WTC11 (cell line): Measurements from ENCODE around the gene PHF14. TPM values are rescaled to one million over a fixed set of nuclear protein-coding genes. Genes with fewer than 3 reads are reported as not detected.

Source experiments
- ATAC-seq: fragments of 200-7000 bp; cut with Tn5 transposase; 2 replicates; pipeline ENCODE4 v1.10.0; 2021; ENCODE audit warnings: mild to moderate bottlenecking, moderate library complexity
- CTCF ChIA-PET: fragments of 300-600 bp; sonication (Branson Sonifier 250); formaldehyde crosslinking; loops from one replicate; lab custom pipeline; 2021; ENCODE audit warnings: antibody characterized with exemption; lab: Charles Lee
- POLR2A ChIA-PET: fragments of 350-600 bp; sonication (Branson Sonifier 250); formaldehyde crosslinking; loops from one replicate; lab custom pipeline; 2021; ENCODE audit warnings: antibody characterized with exemption; lab: Charles Lee
- DNase-seq: peaks from one replicate; pipeline ENCODE4 v3.0.0; 2021; ENCODE audit warnings: low spot score
- H3K27ac Mint-ChIP-seq: 2 replicates; pipeline ENCODE4 v1.8.0; 2021; ENCODE audit warnings: mixed read lengths
- H3K27me3 Mint-ChIP-seq: 2 replicates; pipeline ENCODE4 v1.8.0; 2021; ENCODE audit warnings: low read depth, mild to moderate bottlenecking, moderate library complexity, mixed read lengths
- H3K36me3 Mint-ChIP-seq: 2 replicates; pipeline ENCODE4 v1.8.0; 2021; ENCODE audit warnings: mixed read lengths
- H3K4me1 Mint-ChIP-seq: 2 replicates; pipeline ENCODE4 v1.8.0; 2022; ENCODE audit warnings: mixed read lengths
- H3K4me3 Mint-ChIP-seq: 2 replicates; pipeline ENCODE4 v1.8.0; 2021; ENCODE audit warnings: mild to moderate bottlenecking, moderate library complexity, mixed read lengths
- H3K9me3 Mint-ChIP-seq: 2 replicates; pipeline ENCODE4 v1.8.0; 2021; ENCODE audit warnings: mixed read lengths
- CBFB ChIP-seq: sonication (generic); formaldehyde crosslinking; IDR thresholded peaks from 2 replicates; pipeline ENCODE4 v1.8.1; 2022; ENCODE audit warnings: mild to moderate bottlenecking, low read depth, missing genetic modification reagents
- CREM ChIP-seq: sonication (generic); formaldehyde crosslinking; IDR thresholded peaks from 2 replicates; pipeline ENCODE4 v1.8.1; 2022; ENCODE audit warnings: mild to moderate bottlenecking, missing genetic modification reagents, moderate library complexity
- ELF4 ChIP-seq: sonication (generic); formaldehyde crosslinking; IDR thresholded peaks from 2 replicates; pipeline ENCODE4 v1.8.1; 2022; ENCODE audit warnings: low read depth, mild to moderate bottlenecking, moderate library complexity, missing genetic modification reagents
- ESRRA ChIP-seq: sonication (generic); formaldehyde crosslinking; IDR thresholded peaks from 2 replicates; pipeline ENCODE4 v1.8.1; 2022; ENCODE audit warnings: mild to moderate bottlenecking, missing genetic modification reagents, borderline replicate concordance
- IRF2 ChIP-seq: sonication (generic); formaldehyde crosslinking; IDR thresholded peaks from 2 replicates; pipeline ENCODE4 v1.8.0; 2022; ENCODE audit warnings: low read depth, missing genetic modification reagents, borderline replicate concordance
- JAZF1 ChIP-seq: fragments of 250-450 bp; sonication (Bioruptor Pico); IDR thresholded peaks from 2 replicates; pipeline ENCODE4 v1.9.0; 2021; ENCODE audit warnings: moderate library complexity, mild to moderate bottlenecking, inconsistent platforms
- MXD4 ChIP-seq: fragments of 250-450 bp; sonication (Bioruptor Pico); IDR thresholded peaks from 2 replicates; pipeline ENCODE4 v1.8.0; 2021; ENCODE audit warnings: mild to moderate bottlenecking, moderate library complexity, borderline replicate concordance
- NR1H2 ChIP-seq: sonication (generic); formaldehyde crosslinking; IDR thresholded peaks from 2 replicates; pipeline ENCODE4 v1.9.0; 2021; ENCODE audit warnings: mild to moderate bottlenecking, moderate library complexity, missing genetic modification reagents
- RORB ChIP-seq: fragments of 250-450 bp; sonication (Bioruptor Pico); IDR thresholded peaks from 2 replicates; pipeline ENCODE4 v1.9.0; 2021; ENCODE audit warnings: mild to moderate bottlenecking
- ZNF219 ChIP-seq: sonication (generic); formaldehyde crosslinking; IDR thresholded peaks from 2 replicates; pipeline ENCODE4 v1.8.0; 2023; ENCODE audit warnings: missing genetic modification reagents, mild to moderate bottlenecking, borderline replicate concordance
- total RNA-seq: library from RNA; stranded (reverse); gene quantifications from 3 replicates; pipeline ENCODE4 v1.2.3, GENCODE V29; 2021
- TF ChIP-seq, protein P1 (sequence below): sonication (generic); formaldehyde crosslinking; IDR thresholded peaks from 2 replicates; pipeline ENCODE4 v1.8.0; 2022; ENCODE audit warnings: mild to moderate bottlenecking, missing genetic modification reagents
- TF ChIP-seq, protein P2 (sequence below): sonication (generic); formaldehyde crosslinking; IDR thresholded peaks from 2 replicates; pipeline ENCODE4 v1.8.1; 2022; ENCODE audit warnings: low read depth, missing genetic modification reagents, borderline replicate concordance
- TF ChIP-seq, protein P3 (sequence below): fragments of 250-450 bp; sonication (Bioruptor Pico); IDR thresholded peaks from 2 replicates; pipeline ENCODE4 v2.1.2; 2022; ENCODE audit warnings: mild to moderate bottlenecking, moderate library complexity
- TF ChIP-seq, protein P4 (sequence below): sonication (generic); formaldehyde crosslinking; IDR thresholded peaks from 2 replicates; pipeline ENCODE4 v1.8.0; 2022; ENCODE audit warnings: mild to moderate bottlenecking, missing genetic modification reagents
- TF ChIP-seq, protein P5 (sequence below): sonication (generic); formaldehyde crosslinking; IDR thresholded peaks from 2 replicates; pipeline ENCODE4 v1.8.1; 2023; ENCODE audit warnings: mild to moderate bottlenecking, missing genetic modification reagents
- TF ChIP-seq, protein P6 (sequence below): sonication (generic); formaldehyde crosslinking; IDR thresholded peaks from 2 replicates; pipeline ENCODE4 v1.8.0; 2023; ENCODE audit warnings: mild to moderate bottlenecking, missing genetic modification reagents

The PHF14 gene
- total RNA-seq, 1 experiment from 2014 or later = 47.7 TPM

DNA sequence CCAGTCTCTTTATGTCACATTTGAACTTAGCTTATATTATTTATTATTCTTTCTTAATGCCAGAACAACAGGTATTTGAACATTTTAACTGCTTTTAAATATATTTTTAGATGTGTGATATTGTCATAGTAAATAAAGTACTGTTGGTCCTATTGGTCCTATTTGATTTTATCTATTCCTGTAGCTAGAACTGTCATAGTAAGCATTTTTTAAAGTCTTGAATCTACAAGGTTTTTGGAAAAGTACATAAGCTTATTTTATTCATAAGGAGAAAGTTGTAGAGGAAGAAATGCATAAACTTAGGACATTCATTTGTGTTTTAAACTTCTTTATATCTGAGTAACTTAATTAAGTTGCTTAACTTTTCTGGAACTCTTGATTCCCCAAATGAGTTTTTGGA is 136.0 kb downstream of the PHF14 start:
- Mint-ChIP-seq H3K36me3 (no peaks in the 10 kb centered on the region), H3K4me1 (peaks cover under 1% of the 10 kb centered on the region), H3K27ac (no peak overlapping the region), H3K9me3 (no peaks in the 10 kb centered on the region), H3K27me3 (no peaks in the 10 kb centered on the region), H3K4me3 (no peak overlapping the region)
- CTCF ChIA-PET = no interaction called here
- TF ChIP-seq, protein P1, sequence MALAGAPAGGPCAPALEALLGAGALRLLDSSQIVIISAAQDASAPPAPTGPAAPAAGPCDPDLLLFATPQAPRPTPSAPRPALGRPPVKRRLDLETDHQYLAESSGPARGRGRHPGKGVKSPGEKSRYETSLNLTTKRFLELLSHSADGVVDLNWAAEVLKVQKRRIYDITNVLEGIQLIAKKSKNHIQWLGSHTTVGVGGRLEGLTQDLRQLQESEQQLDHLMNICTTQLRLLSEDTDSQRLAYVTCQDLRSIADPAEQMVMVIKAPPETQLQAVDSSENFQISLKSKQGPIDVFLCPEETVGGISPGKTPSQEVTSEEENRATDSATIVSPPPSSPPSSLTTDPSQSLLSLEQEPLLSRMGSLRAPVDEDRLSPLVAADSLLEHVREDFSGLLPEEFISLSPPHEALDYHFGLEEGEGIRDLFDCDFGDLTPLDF (CRISPR knock-in tag) = no peak
- TF ChIP-seq CBFB (CRISPR knock-in tag) (no peak), ELF4 (CRISPR knock-in tag) (no peak), IRF2 (CRISPR knock-in tag) (no peak), RORB (CRISPR knock-in tag) (no peak), MXD4 (CRISPR knock-in tag) (no peak), JAZF1 (CRISPR knock-in tag) (no peak), ZNF219 (CRISPR knock-in tag) (no peak), ESRRA (no peak), NR1H2 (no peak), CREM (no peak)
- TF ChIP-seq, protein P2, sequence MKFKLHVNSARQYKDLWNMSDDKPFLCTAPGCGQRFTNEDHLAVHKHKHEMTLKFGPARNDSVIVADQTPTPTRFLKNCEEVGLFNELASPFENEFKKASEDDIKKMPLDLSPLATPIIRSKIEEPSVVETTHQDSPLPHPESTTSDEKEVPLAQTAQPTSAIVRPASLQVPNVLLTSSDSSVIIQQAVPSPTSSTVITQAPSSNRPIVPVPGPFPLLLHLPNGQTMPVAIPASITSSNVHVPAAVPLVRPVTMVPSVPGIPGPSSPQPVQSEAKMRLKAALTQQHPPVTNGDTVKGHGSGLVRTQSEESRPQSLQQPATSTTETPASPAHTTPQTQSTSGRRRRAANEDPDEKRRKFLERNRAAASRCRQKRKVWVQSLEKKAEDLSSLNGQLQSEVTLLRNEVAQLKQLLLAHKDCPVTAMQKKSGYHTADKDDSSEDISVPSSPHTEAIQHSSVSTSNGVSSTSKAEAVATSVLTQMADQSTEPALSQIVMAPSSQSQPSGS (CRISPR knock-in tag) = no peak
- TF ChIP-seq, protein P3, sequence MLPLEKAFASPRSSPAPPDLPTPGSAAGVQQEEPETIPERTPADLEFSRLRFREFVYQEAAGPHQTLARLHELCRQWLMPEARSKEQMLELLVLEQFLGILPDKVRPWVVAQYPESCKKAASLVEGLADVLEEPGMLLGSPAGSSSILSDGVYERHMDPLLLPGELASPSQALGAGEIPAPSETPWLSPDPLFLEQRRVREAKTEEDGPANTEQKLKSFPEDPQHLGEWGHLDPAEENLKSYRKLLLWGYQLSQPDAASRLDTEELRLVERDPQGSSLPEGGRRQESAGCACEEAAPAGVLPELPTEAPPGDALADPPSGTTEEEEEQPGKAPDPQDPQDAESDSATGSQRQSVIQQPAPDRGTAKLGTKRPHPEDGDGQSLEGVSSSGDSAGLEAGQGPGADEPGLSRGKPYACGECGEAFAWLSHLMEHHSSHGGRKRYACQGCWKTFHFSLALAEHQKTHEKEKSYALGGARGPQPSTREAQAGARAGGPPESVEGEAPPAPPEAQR (CRISPR knock-in tag) = no peak
- TF ChIP-seq, protein P4, sequence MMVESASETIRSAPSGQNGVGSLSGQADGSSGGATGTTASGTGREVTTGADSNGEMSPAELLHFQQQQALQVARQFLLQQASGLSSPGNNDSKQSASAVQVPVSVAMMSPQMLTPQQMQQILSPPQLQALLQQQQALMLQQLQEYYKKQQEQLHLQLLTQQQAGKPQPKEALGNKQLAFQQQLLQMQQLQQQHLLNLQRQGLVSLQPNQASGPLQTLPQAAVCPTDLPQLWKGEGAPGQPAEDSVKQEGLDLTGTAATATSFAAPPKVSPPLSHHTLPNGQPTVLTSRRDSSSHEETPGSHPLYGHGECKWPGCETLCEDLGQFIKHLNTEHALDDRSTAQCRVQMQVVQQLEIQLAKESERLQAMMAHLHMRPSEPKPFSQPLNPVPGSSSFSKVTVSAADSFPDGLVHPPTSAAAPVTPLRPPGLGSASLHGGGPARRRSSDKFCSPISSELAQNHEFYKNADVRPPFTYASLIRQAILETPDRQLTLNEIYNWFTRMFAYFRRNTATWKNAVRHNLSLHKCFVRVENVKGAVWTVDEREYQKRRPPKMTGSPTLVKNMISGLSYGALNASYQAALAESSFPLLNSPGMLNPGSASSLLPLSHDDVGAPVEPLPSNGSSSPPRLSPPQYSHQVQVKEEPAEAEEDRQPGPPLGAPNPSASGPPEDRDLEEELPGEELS (CRISPR knock-in tag) = no peak
- TF ChIP-seq, protein P5, sequence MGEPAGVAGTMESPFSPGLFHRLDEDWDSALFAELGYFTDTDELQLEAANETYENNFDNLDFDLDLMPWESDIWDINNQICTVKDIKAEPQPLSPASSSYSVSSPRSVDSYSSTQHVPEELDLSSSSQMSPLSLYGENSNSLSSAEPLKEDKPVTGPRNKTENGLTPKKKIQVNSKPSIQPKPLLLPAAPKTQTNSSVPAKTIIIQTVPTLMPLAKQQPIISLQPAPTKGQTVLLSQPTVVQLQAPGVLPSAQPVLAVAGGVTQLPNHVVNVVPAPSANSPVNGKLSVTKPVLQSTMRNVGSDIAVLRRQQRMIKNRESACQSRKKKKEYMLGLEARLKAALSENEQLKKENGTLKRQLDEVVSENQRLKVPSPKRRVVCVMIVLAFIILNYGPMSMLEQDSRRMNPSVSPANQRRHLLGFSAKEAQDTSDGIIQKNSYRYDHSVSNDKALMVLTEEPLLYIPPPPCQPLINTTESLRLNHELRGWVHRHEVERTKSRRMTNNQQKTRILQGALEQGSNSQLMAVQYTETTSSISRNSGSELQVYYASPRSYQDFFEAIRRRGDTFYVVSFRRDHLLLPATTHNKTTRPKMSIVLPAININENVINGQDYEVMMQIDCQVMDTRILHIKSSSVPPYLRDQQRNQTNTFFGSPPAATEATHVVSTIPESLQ (CRISPR knock-in tag) = no peak
- TF ChIP-seq, protein P6, sequence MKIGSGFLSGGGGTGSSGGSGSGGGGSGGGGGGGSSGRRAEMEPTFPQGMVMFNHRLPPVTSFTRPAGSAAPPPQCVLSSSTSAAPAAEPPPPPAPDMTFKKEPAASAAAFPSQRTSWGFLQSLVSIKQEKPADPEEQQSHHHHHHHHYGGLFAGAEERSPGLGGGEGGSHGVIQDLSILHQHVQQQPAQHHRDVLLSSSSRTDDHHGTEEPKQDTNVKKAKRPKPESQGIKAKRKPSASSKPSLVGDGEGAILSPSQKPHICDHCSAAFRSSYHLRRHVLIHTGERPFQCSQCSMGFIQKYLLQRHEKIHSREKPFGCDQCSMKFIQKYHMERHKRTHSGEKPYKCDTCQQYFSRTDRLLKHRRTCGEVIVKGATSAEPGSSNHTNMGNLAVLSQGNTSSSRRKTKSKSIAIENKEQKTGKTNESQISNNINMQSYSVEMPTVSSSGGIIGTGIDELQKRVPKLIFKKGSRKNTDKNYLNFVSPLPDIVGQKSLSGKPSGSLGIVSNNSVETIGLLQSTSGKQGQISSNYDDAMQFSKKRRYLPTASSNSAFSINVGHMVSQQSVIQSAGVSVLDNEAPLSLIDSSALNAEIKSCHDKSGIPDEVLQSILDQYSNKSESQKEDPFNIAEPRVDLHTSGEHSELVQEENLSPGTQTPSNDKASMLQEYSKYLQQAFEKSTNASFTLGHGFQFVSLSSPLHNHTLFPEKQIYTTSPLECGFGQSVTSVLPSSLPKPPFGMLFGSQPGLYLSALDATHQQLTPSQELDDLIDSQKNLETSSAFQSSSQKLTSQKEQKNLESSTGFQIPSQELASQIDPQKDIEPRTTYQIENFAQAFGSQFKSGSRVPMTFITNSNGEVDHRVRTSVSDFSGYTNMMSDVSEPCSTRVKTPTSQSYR (CRISPR knock-in tag) = no peak
- DNase-seq (no peak), ATAC-seq (no peak)
- POLR2A ChIA-PET = no interaction called here
